Caco-2 (cell line): ENCODE measurements around the gene SLC47A2. TPM values are rescaled to one million over a fixed set of nuclear protein-coding genes. Genes with fewer than 3 reads are reported as not detected.
A peak's percentile ranks its signal among the peaks of the same experiment; 100 is the strongest.
"Not testable (repeated sequence)": the region's sequence is repeated elsewhere in the genome, so short reads cannot be mapped to it uniquely, and the experiment has no call there.

Experiments used
- Bru-seq: library from RNA; stranded (reverse); fragments of 400-500 nt; gene quantifications from one replicate; lab custom pipeline; 2021; lab: Mats Ljungman, UMichigan
- BruChase-seq, 2 experiments: library from RNA; stranded (reverse); fragments of 400-500 nt; gene quantifications; one replicate each; lab custom pipeline; 2021; lab: Mats Ljungman, UMichigan
- BruUV-seq: library from RNA; stranded (reverse); fragments of 400-500 nt; replicated peaks from 2 replicates; lab custom pipeline; 2021; lab: Mats Ljungman, UMichigan
- CTCF ChIA-PET: fragments of 300-600 bp; sonication (Branson Sonifier 250); formaldehyde crosslinking; loops from one replicate; lab custom pipeline; 2022; ENCODE audit warnings: antibody characterized with exemption; lab: Charles Lee
- POLR2A ChIA-PET: fragments of 300-600 bp; sonication (Branson Sonifier 250); formaldehyde crosslinking; loops from one replicate; lab custom pipeline; 2022; ENCODE audit warnings: antibody characterized with exemption; lab: Charles Lee
- DNase-seq, 2 experiments: peaks; one replicate each; pipeline versions ENCODE4 v3.0.0 to v3.0.0-alpha.2; 2020 to 2022
- H3K27me3 ChIP-seq: replicated peaks from 2 replicates; pipeline ENCODE4 v1.6.0; 2011; ENCODE audit warnings: low read length; ENCODE audit not compliant: control insufficient read depth, insufficient read depth
- H3K36me3 ChIP-seq: 2 replicates; pipeline ENCODE4 v1.5.1; 2011; ENCODE audit warnings: low read length; ENCODE audit not compliant: control insufficient read depth, insufficient read depth
- H3K4me1 ChIP-seq: fragments of 250-450 bp; sonication (Bioruptor Pico); 2 replicates; pipeline ENCODE4 v1.5.1; 2020; ENCODE audit warnings: mild to moderate bottlenecking
- H3K4me3 ChIP-seq: 2 replicates; pipeline ENCODE4 v1.5.1; 2011; ENCODE audit warnings: low read depth, mild to moderate bottlenecking, control low read depth, low read length
- H3K9me3 ChIP-seq: fragments of 250-450 bp; sonication (Bioruptor Pico); 2 replicates; pipeline ENCODE4 v1.5.1; 2020; ENCODE audit warnings: mild to moderate bottlenecking, moderate library complexity
- H3K27ac Mint-ChIP-seq: one replicate; pipeline ENCODE4 v1.8.0; 2022; ENCODE audit warnings: mixed read lengths; ENCODE audit not compliant: unreplicated experiment
- H3K27me3 Mint-ChIP-seq: one replicate; pipeline ENCODE4 v1.8.0; 2022; ENCODE audit warnings: mixed read lengths; ENCODE audit not compliant: insufficient read depth, unreplicated experiment
- H3K36me3 Mint-ChIP-seq: one replicate; pipeline ENCODE4 v1.8.0; 2022; ENCODE audit warnings: mild to moderate bottlenecking, mixed read lengths; ENCODE audit not compliant: insufficient read depth, unreplicated experiment
- H3K4me1 Mint-ChIP-seq: one replicate; pipeline ENCODE4 v1.8.0; 2022; ENCODE audit warnings: low read depth, mixed read lengths; ENCODE audit not compliant: unreplicated experiment
- H3K4me3 Mint-ChIP-seq: one replicate; pipeline ENCODE4 v1.8.0; 2022; ENCODE audit warnings: mild to moderate bottlenecking, moderate library complexity, mixed read lengths; ENCODE audit not compliant: unreplicated experiment
- H3K9me3 Mint-ChIP-seq: one replicate; pipeline ENCODE4 v1.8.0; 2022; ENCODE audit warnings: mixed read lengths; ENCODE audit not compliant: unreplicated experiment
- intact Hi-C: fragments of 100-400 bp; cut with micrococcal nuclease; formaldehyde crosslinking; loops from one replicate; pipeline ENCODE4 v1.10.0; 2022; ENCODE audit not compliant: unreplicated experiment
- long read RNA-seq: library from polyadenylated mRNA; stranded (forward); transcript quantifications from one replicate; pipeline ENCODE4 v2.0.0, GENCODE V29; 2022
- total RNA-seq: library from RNA; stranded (reverse); gene quantifications from 2 replicates; pipeline ENCODE4 v1.2.3, GENCODE V29; 2022
- TF ChIP-seq, protein P1 (sequence below), 2 experiments: fragments of 200-600 bp in 1 of 2; IDR thresholded peaks; 1 replicate in 1 of 2; 2 replicates in 1 of 2; pipeline versions ENCODE4 v1.5.1 to v1.8.0; 2011 to 2022; ENCODE audit warnings: antibody characterized with exemption in 1 of 2, control low read depth in 1 of 2, inconsistent platforms in 1 of 2, low read depth in 1 of 2, low read length in 1 of 2, mild to moderate bottlenecking in 1 of 2, moderate library complexity in 1 of 2; ENCODE audit not compliant: insufficient read depth in 1 of 2, severe bottlenecking in 1 of 2, unreplicated experiment in 1 of 2

The SLC47A2 gene
- total RNA-seq (0.16 and 0.20 TPM in 2 replicates), Bru-seq, nascent RNA (percentile 4 among the genes with signal in this experiment), BruChase-seq, experiment 1, labeled RNA remaining after a 2-hour chase (percentile 13 among the genes with signal in this experiment), BruChase-seq, experiment 2, labeled RNA remaining after a 6-hour chase (percentile 11 among the genes with signal in this experiment)
- long read RNA-seq: 0 reads

- H3K27me3 Mint-ChIP-seq: no peaks in the 10 kb centered on the region
- POLR2A ChIA-PET: interaction anchor here (0.6 kb wide), 1 partner anchor 41 kb away, joined by 3 read pairs; no protein-coding TSS in a partner anchor
- no TSS peak for BruUV-seq
- DNase-seq: peak in 1 of 2 experiments; percentile 35
- H3K4me3 ChIP-seq: no peak within 1 kb of the TSS
- intact Hi-C loops: loop anchor here (5.0 kb wide), 1 partner anchor 51 kb away; no protein-coding TSS in a partner anchor
- H3K9me3 Mint-ChIP-seq: no peaks in the 10 kb centered on the region
- no peaks in the 10 kb centered on the region for H3K27me3 ChIP-seq
- no peak within 1 kb of the TSS for H3K4me3 Mint-ChIP-seq
- H3K27ac Mint-ChIP-seq: peak within 1 kb of the TSS; percentile 40
- no peaks in the 10 kb centered on the region for H3K9me3 ChIP-seq
- TF ChIP-seq, protein P1, sequence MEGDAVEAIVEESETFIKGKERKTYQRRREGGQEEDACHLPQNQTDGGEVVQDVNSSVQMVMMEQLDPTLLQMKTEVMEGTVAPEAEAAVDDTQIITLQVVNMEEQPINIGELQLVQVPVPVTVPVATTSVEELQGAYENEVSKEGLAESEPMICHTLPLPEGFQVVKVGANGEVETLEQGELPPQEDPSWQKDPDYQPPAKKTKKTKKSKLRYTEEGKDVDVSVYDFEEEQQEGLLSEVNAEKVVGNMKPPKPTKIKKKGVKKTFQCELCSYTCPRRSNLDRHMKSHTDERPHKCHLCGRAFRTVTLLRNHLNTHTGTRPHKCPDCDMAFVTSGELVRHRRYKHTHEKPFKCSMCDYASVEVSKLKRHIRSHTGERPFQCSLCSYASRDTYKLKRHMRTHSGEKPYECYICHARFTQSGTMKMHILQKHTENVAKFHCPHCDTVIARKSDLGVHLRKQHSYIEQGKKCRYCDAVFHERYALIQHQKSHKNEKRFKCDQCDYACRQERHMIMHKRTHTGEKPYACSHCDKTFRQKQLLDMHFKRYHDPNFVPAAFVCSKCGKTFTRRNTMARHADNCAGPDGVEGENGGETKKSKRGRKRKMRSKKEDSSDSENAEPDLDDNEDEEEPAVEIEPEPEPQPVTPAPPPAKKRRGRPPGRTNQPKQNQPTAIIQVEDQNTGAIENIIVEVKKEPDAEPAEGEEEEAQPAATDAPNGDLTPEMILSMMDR (IDR thresholded peaks at IDR 0.05; ENCODE audit: insufficient read depth in 1 of 2, low read depth in 1 of 2, low read length in 1 of 2, severe bottlenecking in 1 of 2, unreplicated experiment in 1 of 2): no peak
- H3K36me3 ChIP-seq: no peaks in the 10 kb centered on the region
- peaks cover 12% of the 10 kb centered on the region for H3K4me1 Mint-ChIP-seq
- H3K36me3 Mint-ChIP-seq: no peaks in the 10 kb centered on the region
- CTCF ChIA-PET: interaction anchor here (0.7 to 1.6 kb wide), 2 partner anchors 46 to 110 kb away, joined by 5 read pairs; no protein-coding TSS in a partner anchor
- peaks cover 44% of the 10 kb centered on the region for H3K4me1 ChIP-seq
Measured at GRCh38 chr17:19716108-19717030, at the start of gene SLC47A2. Gene SLC47A2 (minus strand): TSS chr17:19716584. CDS start chr17:19716555, 29 bp downstream.

DNA sequence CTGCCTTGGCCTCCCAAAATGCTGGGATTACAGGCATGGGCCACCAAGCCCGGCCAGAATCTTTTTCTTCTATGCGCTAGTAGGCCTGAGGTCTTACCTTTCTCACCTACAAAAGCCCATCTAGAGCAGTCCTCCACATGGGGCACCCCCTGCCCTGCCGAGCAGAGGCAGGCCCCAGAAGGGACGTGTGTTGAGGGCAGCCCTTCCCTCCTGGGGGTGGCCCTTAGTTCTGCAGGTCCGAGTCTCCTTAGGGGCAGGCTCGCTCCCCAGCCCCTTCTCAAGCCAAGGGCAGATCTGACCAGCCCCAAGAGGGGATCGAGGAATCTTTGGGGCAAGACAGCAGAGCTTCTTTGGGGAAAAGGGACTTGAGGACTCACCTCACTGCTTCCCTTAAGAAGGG lies 49.6 kb upstream of the SLC47A2 start:
- H3K27me3 Mint-ChIP-seq: no peaks in the 10 kb centered on the region
- no peaks in the 10 kb centered on the region for H3K9me3 Mint-ChIP-seq
- ChIA-PET POLR2A (no interaction called here), CTCF (interaction anchor here (0.7 to 2.1 kb wide), 8 partner anchors 17 to 404 kb away, joined by 3 to 10 read pairs (median 4); partner anchors contain the start of genes ALDH3A2 and B9D1)
- H3K27ac Mint-ChIP-seq: no peak overlapping the region
- TF ChIP-seq, protein P1 (IDR thresholded peaks at IDR 0.05; ENCODE audit: insufficient read depth in 1 of 2, low read depth in 1 of 2, low read length in 1 of 2, severe bottlenecking in 1 of 2, unreplicated experiment in 1 of 2): no peak
- Histone ChIP-seq H3K4me1 (0 out of 2 replicates have a peak, but pooled peaks cover 7% of the 10 kb centered on the region), H3K4me3 (no peak overlapping the region), H3K36me3 (no peaks in the 10 kb centered on the region), H3K9me3 (no peaks in the 10 kb centered on the region), H3K27me3 (no peaks in the 10 kb centered on the region)
- no TSS peak for BruUV-seq
- no peak overlapping the region for H3K4me3 Mint-ChIP-seq
- intact Hi-C loops: loop anchor here (1.0 to 5.0 kb wide), 6 partner anchors 49 to 403 kb away; partner anchors contain the start of genes ALDH3A2, B9D1 and SLC47A2
- H3K4me1 Mint-ChIP-seq: no peaks in the 10 kb centered on the region
- DNase-seq: no peak
- no peaks in the 10 kb centered on the region for H3K36me3 Mint-ChIP-seq

DNA sequence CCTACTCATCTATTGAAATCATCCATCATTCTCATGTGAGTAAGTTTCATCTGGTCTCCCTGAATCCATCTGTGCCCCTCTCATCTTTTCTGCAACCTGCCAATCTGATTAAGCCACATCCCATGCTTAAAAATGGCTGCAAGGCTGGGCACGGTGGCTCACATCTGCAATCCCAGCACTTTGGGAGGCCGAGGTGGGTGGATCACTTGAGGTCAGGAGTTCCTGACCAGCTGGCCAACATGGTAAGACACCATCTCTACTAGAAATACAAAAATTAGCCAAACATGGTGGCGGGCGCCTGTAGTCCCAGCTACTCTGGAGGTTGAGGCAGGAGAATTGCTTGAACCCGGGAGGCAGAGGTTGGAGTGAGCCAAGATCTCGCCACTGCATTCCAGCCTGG lies 47.6 kb upstream of the SLC47A2 start:
- H3K9me3 ChIP-seq, H3K36me3 Mint-ChIP-seq, BruUV-seq, H3K4me3 Mint-ChIP-seq, POLR2A ChIA-PET, H3K4me3 ChIP-seq, H3K27ac Mint-ChIP-seq, H3K36me3 ChIP-seq, H3K27me3 ChIP-seq, H3K27me3 Mint-ChIP-seq, H3K4me1 Mint-ChIP-seq, H3K9me3 Mint-ChIP-seq, DNase-seq, H3K4me1 ChIP-seq: not testable (repeated sequence)
- intact Hi-C loops: loop anchor here (5.0 kb wide), 1 partner anchor 62 kb away; no protein-coding TSS in a partner anchor
- CTCF ChIA-PET: interaction anchor here (0.7 to 1.2 kb wide), 2 partner anchors 116 to 132 kb away, joined by 3 to 4 read pairs; partner anchors contain the start of gene ALDH3A2
